Activated CD8-positive, alpha-beta T cell treated with anti-CD3 and anti-CD28 coated beads for 36 hours (primary cell): Measurements from ENCODE around the gene AP1S3. TPM values are rescaled to one million over a fixed set of nuclear protein-coding genes. Genes with fewer than 3 reads are reported as not detected.
"Not testable (repeated sequence)": the region's sequence is repeated elsewhere in the genome, so short reads cannot be mapped to it uniquely, and the experiment has no call there.

Source experiments
- ATAC-seq: fragments of 200-7000 bp; cut with Tn5 transposase; one replicate; pipeline ENCODE4 v1.10.0; 2021; ENCODE audit warnings: mild to moderate bottlenecking, moderate library complexity
- CTCF ChIA-PET: fragments of 350-600 bp; sonication (Branson Sonifier 250); formaldehyde crosslinking; loops from one replicate; lab custom pipeline; 2021; ENCODE audit warnings: antibody characterized with exemption; lab: Charles Lee
- POLR2A ChIA-PET: fragments of 350-600 bp; sonication (Branson Sonifier 250); formaldehyde crosslinking; loops from one replicate; lab custom pipeline; 2021; ENCODE audit warnings: antibody characterized with exemption; lab: Charles Lee
- DNase-seq: peaks from one replicate; pipeline ENCODE4 v3.0.0-alpha.2; 2020
- H3K27ac Mint-ChIP-seq: one replicate; pipeline ENCODE4 v1.8.0; 2021; ENCODE audit warnings: mild to moderate bottlenecking, mixed read lengths
- H3K27me3 Mint-ChIP-seq: one replicate; pipeline ENCODE4 v1.8.0; 2021; ENCODE audit warnings: mixed read lengths
- H3K36me3 Mint-ChIP-seq: one replicate; pipeline ENCODE4 v1.8.0; 2021; ENCODE audit warnings: low read depth, mixed read lengths
- H3K4me1 Mint-ChIP-seq: one replicate; pipeline ENCODE4 v1.8.0; 2021; ENCODE audit warnings: low read depth, mixed read lengths
- H3K4me3 Mint-ChIP-seq: one replicate; pipeline ENCODE4 v1.8.0; 2021; ENCODE audit warnings: mild to moderate bottlenecking, moderate library complexity, mixed read lengths
- H3K9me3 Mint-ChIP-seq: one replicate; pipeline ENCODE4 v1.8.0; 2021; ENCODE audit warnings: mixed read lengths
- intact Hi-C: fragments of 100-400 bp; cut with micrococcal nuclease; formaldehyde crosslinking; loops from one replicate; pipeline ENCODE4 v1.10.0; 2022
- total RNA-seq, 2 experiments: library from RNA; stranded (reverse); gene quantifications; one replicate each; pipeline ENCODE4 v1.2.3, GENCODE V29; 2021
- TF ChIP-seq, protein P1 (sequence below): fragments of 200-600 bp; IDR thresholded peaks from one replicate; pipeline ENCODE4 v1.8.0; 2022; ENCODE audit warnings: antibody characterized with exemption, mild to moderate bottlenecking

Gene AP1S3
- total RNA-seq, 2 experiments from 2014 or later = 5.7 to 6.6 TPM

DNA sequence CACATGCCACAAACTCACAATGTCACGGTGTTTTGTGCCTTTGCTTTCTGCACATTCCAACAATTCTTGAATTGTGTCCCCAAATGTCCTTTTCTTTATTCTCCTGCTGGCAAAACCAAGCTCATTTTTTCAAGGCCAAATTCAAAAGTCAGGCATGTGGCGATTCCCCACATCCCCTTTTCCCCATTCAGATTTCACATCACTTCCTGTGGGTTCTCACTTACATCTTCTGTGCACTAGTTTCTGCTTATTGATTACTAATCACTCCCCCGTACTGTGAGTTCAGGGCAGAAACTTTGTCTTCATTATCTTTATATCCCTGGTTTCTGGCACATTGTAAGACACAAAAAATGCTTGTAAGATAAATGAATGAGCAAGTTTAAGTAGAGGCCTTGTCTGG, 69.2 kb downstream of the AP1S3 start:
- no peak for ATAC-seq
- Mint-ChIP-seq H3K36me3 (peaks cover 2% of the 10 kb centered on the region), H3K9me3 (no peaks in the 10 kb centered on the region), H3K27me3 (no peaks in the 10 kb centered on the region), H3K4me3 (no peak overlapping the region), H3K4me1 (peaks cover 5% of the 10 kb centered on the region), H3K27ac (no peak overlapping the region)
- no peak for DNase-seq
- intact Hi-C loops = no loop called here
- TF ChIP-seq, protein P1, sequence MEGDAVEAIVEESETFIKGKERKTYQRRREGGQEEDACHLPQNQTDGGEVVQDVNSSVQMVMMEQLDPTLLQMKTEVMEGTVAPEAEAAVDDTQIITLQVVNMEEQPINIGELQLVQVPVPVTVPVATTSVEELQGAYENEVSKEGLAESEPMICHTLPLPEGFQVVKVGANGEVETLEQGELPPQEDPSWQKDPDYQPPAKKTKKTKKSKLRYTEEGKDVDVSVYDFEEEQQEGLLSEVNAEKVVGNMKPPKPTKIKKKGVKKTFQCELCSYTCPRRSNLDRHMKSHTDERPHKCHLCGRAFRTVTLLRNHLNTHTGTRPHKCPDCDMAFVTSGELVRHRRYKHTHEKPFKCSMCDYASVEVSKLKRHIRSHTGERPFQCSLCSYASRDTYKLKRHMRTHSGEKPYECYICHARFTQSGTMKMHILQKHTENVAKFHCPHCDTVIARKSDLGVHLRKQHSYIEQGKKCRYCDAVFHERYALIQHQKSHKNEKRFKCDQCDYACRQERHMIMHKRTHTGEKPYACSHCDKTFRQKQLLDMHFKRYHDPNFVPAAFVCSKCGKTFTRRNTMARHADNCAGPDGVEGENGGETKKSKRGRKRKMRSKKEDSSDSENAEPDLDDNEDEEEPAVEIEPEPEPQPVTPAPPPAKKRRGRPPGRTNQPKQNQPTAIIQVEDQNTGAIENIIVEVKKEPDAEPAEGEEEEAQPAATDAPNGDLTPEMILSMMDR = no peak
- CTCF ChIA-PET = no interaction called here
- POLR2A ChIA-PET = no interaction called here

DNA sequence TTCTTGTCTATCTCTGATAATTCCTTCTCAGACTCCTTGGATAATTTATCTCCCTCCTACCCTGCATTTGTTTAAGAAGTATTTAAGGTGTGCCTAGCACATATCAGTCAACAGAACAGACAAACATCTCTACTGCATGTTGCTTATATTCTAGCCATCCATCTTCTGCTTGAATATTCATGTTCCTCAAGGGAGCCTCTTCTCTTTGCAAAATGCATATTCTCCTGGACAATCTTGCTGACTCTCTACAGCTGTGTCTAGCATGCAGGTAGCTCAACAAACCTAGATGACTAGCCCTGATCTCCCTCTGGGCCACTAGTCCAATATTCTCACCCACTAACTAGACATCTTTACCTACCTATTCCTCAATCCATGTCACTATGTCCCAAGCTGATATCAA, 70.0 kb downstream of the AP1S3 start:
- H3K27ac Mint-ChIP-seq = no peak overlapping the region
- POLR2A ChIA-PET = no interaction called here
- peaks cover 2% of the 10 kb centered on the region for H3K36me3 Mint-ChIP-seq
- TF ChIP-seq, protein P1 = no peak
- no peaks in the 10 kb centered on the region for H3K9me3 Mint-ChIP-seq
- peaks cover 5% of the 10 kb centered on the region for H3K4me1 Mint-ChIP-seq
- CTCF ChIA-PET = no interaction called here
- intact Hi-C loops = no loop called here
- no peaks in the 10 kb centered on the region for H3K27me3 Mint-ChIP-seq
- H3K4me3 Mint-ChIP-seq = no peak overlapping the region
- no peak for ATAC-seq
- no peak for DNase-seq

DNA sequence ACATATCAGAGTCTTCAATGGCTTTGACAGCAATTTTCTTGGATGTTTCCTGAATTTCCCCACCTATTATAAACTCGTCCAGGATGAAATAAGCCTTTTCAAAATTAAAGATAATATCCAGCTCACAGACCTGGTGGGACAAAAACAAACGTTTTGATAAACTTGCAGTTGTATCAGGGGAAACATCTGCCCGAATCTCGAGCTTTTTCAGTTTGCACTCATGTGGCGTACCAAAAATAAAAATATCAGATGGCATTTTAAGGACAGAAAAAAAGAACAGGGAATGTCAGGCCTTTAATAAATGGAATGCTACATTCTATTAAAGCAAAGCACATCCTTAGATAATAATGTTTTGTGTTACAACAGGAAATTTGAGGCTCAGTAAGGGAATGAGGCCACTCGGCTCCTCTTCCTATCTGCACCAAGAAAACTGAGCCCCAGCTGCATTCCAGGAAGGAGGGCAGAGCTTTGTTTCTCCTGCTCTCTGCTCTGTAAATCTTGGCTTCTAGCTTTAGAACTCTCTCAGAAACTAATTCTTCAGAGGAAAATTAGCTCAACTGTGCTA, 72.1 kb downstream of the AP1S3 start:
- CTCF ChIA-PET = no interaction called here
- Mint-ChIP-seq H3K27me3 (no peaks in the 10 kb centered on the region), H3K4me3 (no peak overlapping the region), H3K27ac (no peak overlapping the region), H3K9me3 (no peaks in the 10 kb centered on the region), H3K4me1 (peaks cover 19% of the 10 kb centered on the region), H3K36me3 (peaks cover 2% of the 10 kb centered on the region)
- ATAC-seq (no peak), DNase-seq (no peak)
- TF ChIP-seq, protein P1 = no peak
- intact Hi-C loops = no loop called here
- POLR2A ChIA-PET = no interaction called here

DNA sequence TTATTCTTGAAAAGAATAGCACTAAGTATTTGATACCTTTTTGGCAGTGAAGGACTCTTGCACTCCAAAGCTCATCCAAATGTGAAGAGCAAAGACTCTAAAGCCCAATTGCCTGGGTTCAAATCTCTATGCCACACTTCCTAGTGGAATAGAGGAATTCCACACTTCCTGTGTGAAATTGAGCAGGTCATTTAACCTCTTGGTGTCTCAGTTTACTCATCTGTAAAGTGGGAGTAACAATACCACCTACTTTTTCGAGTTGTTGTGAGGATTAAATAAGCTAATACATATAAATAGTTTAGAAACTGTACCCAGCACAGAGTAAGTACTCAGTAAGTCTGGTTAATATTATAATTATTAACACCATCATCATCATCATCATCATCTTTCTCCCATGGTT, 72.6 kb downstream of the AP1S3 start:
- Mint-ChIP-seq H3K36me3 (peaks cover 2% of the 10 kb centered on the region), H3K27me3 (no peaks in the 10 kb centered on the region), H3K4me3 (no peak overlapping the region), H3K27ac (no peak overlapping the region), H3K9me3 (no peaks in the 10 kb centered on the region), H3K4me1 (peaks cover 24% of the 10 kb centered on the region)
- TF ChIP-seq, protein P1 = no peak
- POLR2A ChIA-PET = no interaction called here
- CTCF ChIA-PET = no interaction called here
- intact Hi-C loops = no loop called here
- ATAC-seq = no peak
- DNase-seq = no peak

DNA sequence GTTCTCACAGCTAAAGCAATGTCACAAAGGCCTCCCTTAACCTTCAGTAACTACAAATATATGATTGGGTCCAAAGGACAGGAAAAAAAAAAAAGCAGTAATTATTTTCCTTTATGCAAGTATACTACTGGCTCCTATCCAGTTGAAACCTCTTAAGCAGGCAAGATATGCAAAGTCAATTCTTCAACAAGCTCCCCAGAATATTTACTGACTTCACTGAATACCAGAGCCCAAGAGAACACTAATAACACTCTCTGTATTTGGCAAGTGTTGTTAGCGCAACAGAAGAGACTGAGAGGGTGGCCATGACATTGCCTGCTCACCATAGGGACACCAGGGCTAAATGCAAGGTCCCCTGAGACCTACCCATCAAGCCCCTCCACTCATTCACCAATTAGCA, 74.5 kb downstream of the AP1S3 start:
- POLR2A ChIA-PET = no interaction called here
- Mint-ChIP-seq H3K27ac (no peak overlapping the region), H3K27me3 (no peaks in the 10 kb centered on the region), H3K36me3 (no peaks in the 10 kb centered on the region), H3K4me1 (peaks cover 21% of the 10 kb centered on the region), H3K9me3 (no peaks in the 10 kb centered on the region), H3K4me3 (no peak overlapping the region)
- ATAC-seq (no peak), DNase-seq (no peak)
- TF ChIP-seq, protein P1 = no peak
- CTCF ChIA-PET = interaction anchor here (0.7 kb wide), 1 partner anchor 401 kb away, joined by 3 read pairs; no protein-coding TSS in a partner anchor
- intact Hi-C loops = no loop called here

DNA sequence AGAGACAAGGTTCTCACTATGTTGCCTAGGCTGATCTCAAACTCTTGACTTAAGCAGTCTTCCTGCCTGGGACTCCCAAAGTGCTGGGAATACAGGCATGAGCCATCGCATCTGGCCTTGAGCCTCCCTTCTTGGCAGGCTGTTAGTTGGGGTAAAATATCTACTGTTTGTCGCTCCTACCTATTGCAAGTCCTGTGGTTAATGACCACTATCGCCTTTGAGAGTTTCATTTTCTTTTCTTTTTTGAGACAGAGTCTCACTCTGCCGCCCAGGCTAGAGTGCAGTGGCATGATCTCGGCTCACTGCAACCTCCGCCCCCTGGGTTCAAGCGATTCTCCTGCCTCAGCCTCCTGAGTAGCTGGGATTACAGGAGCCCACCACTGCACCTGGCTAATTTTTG, 75.6 kb downstream of the AP1S3 start:
- CTCF ChIA-PET, H3K27me3 Mint-ChIP-seq, H3K4me3 Mint-ChIP-seq, H3K36me3 Mint-ChIP-seq, POLR2A ChIA-PET, DNase-seq, intact Hi-C loops, H3K9me3 Mint-ChIP-seq, ATAC-seq: not testable (repeated sequence)
- Mint-ChIP-seq H3K27ac (peak overlapping the region; percentile 77), H3K4me1 (peaks cover 21% of the 10 kb centered on the region)
